SIG-M5 treated with dmso at 0.1 percent for 504 hours (cell line): Measurements from ENCODE around the gene TSEN2.

Source experiments
- DNase-seq: peaks from one replicate; lab custom pipeline; 2025; ENCODE audit not compliant: unreplicated experiment; lab: John Stamatoyannopoulos, UW

The TSEN2 gene

GRCh38 chr3:12545473-12545791 lies 61.2 kb downstream of the TSEN2 start, which contains the start of gene MKRN2OS:
MKRN2OS (minus strand) TSS chr3:12545499; CDS start chr3:12545464, 35 bp downstream.
- peak; percentile 58 for DNase-seq

DNA sequence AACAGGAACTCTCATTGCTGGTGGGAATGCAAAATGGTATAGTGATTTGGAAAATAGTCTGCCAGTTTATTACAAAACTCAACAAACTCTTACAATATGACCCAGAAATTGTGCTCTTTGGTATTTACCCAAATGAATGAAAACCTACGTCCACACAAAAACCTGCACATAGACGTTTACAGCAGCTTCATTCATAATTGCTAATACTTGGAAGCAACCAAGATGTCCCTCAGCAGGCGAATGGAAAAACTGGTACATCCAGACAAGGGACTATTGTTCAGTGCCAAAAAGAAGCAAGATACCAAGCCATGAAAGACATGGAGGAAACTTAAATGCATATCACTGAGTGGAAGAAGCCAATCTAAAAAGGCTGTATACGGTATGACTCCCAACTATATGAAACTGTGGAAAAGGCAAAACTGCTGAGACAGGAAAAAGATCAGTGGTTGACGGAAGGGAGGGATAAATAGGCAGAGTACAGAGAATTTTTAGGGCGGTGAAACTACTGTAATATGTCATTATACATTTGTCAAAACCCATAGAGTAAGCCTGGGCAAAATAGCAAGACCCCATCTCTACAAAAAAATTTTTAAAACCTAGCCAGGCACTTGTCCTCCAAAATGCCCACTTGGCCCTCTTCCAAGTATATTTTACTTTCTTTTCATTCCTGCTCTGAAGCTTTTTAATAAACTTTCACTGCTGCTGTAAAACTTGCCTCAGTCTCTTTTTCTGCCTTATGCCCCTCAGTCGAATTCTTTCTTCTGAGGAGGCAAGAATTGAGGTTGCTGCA lies 65.9 kb downstream of the TSEN2 start:
- no peak for DNase-seq

GRCh38 chr3:12553921-12554391 lies 69.7 kb downstream of the TSEN2 start:
- DNase-seq: no peak

GRCh38 chr3:12556314-12556689 lies 72.0 kb downstream of the TSEN2 start:
- no peak for DNase-seq

DNA sequence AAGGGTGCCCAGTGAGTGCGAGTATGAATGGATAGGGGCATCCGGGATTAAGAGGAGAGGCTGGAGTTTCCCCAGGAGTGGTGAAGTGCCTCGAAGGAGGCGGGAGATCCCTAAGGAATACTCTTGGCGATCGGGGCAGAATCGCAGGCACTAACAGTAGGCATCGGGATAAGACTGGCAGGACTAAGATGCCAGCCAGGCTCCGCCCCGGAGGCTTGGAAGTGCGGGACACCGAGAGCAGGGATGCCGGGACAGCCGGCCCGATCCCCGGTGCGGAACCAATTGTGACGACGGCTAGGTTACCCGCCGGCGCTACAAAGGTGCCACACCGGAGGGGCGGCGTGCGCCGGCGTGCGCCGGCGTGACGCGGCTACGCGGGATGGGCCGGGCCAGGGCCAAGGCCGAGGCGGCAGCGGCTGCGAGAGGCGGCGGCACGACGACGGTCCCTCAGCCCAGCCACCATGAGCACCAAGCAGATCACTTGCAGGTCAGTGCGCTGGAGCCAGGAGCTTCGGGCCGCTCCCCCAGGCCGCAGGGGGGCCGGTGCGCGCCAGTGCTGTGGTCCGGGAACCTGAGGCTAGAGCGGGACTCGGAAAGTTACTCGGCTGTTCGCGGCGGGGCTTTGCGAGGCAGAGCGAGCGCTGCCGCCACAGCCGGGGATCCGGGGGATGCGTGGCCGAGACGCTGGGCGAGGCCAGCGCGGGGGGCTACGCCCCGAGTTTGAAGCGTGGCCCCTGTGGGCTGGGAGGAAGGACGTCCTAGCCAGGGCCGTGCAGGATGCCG lies 72.6 kb downstream of the TSEN2 start, which contains the start of gene MKRN2:
Gene MKRN2, plus strand, starts transcription at position 398 of the 783 bp plus-strand sequence. Its CDS starts 64 bp downstream, at position 462.
- DNase-seq: peak; percentile 83

DNA sequence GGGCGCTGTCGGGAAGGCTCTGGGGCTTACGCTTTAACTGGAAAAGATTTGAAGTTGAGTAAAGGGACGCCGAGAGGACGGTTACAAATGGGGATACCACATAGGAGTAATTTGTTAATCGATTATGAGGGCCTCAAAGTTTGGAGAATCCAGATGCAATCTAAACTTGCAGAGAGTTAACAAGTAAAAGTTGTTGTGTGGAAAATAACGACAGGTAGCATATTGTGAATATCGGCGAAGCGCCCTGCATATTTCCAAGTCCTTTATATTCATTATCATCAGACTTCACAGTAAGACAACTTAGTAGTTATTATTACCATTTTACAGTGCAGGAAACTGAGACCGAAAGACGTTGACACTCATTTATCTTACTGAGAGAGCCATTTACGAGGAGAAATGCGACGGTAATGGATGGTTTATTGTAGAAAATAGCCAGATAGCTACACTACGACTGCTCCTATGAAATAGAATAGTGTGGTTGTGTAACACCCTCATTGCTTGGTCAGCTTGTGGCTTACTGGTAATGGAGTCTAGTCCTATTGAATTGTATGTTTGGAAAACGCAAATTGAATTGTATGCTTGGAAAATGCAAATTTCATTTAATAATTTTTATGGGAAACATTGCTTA lies 73.3 kb downstream of the TSEN2 start:
- DNase-seq: peak; percentile 68

DNA sequence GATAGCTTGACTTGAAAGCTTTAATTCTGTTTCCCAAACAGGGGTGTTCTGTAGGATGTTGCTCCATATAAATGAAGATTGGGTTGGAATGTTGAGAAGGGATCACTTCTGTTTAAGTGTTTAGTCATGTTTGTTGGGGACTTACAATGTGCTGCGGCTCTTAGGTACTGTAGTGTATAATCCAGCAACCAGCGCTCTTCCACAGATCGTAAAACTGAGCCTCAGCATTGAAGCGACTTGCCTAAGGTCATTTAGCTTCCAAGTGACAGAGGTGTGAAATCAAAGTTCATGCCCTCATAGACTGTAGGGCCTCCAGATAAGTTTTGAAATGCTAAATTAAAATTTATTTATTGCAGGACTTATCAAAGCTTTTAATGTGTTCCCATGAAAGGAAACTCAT lies 74.4 kb downstream of the TSEN2 start:
- no peak for DNase-seq

- no peak for DNase-seq
Observed at GRCh38 chr3:12559520-12559919, 75.2 kb downstream of the TSEN2 start.

DNA sequence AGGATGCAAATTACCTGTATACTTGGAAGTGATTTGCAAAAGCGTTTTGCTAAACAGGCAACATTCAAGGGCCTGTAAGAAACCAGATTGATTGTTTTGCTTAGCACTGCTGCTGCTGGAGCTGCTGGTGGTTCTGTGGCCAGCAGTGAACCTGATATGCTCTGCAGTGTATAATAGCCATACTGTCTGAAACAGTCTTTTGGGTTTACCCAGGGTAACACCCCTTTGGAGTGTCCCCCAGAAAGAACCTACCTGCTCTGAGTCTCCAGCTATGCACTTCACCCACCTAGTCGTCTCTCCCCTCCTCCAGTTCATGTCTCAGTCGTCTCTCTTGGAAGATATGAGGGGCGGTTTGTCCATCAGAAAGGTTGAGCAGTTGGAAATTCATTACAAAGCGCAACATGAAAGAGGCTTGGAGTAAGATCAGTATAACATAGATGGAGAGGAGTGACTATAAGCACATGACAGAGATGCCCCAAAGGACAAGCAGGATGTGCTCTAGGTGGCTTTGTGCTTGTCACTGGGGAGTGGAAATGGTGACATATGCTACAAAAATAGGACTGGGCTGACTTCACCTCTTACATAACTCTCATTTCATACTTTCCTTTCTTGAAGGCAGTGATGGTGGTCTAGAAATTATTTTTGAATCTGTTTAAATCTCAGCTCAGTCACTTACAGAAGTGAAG lies 76.4 kb downstream of the TSEN2 start:
- DNase-seq: peak; percentile 82

DNA sequence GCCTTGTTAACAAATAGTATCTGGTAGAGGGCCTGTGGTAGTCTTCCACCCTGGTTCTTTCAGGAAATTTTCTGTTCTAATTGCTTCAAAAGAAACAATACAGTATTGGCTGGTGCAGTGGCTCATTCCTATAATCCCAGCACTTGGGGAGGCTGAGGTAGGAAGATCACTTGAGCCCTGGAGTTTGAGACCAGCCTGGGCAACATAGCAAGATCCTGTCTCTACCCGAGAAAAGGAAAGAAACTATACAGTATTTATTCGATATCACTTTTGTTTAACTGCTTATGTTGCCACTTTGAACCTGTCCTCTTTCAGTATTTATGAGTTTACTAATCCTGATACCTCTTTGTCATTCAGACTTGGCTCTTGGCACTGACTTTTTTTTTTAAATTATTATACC lies 77.1 kb downstream of the TSEN2 start:
- DNase-seq: no peak

DNA sequence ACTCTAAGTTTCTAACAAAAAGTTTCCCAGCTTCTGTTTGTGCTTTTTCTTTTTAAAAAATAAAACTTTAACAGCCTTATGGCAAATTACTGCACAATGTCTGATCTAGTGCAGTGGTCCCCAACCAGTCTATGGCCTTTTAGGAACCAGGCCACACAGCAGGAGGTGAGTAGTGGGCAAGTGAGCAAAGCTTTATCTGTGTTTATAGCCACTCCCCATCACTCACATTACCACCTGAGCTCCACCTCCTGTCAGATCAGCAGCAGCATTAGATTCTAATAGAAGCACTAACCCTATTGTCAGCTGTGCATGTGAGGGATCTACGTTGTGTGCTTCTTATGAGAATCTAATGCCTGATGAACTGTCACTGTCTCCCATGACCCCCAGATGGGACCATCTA lies 78.2 kb downstream of the TSEN2 start:
- no peak for DNase-seq

DNA sequence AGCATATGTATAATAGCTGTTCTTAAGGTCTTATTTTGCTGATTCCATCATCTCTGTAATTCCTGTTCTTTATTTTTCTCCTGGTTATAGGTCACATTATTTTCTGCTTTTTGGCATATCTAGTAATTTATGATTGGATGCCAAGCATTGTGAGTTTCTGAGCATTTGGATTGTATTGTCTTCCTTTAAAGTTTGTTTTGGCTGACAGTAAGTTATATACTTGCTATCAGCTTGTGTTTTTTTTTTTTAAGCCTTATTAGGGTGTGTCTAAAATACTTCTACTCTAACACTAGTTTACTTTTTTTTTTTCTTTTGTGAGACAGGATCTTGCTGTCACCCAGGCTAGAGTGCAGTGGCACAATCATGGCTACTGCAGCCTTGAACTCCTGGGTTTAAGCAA lies 82.7 kb downstream of the TSEN2 start:
- no peak for DNase-seq

DNA sequence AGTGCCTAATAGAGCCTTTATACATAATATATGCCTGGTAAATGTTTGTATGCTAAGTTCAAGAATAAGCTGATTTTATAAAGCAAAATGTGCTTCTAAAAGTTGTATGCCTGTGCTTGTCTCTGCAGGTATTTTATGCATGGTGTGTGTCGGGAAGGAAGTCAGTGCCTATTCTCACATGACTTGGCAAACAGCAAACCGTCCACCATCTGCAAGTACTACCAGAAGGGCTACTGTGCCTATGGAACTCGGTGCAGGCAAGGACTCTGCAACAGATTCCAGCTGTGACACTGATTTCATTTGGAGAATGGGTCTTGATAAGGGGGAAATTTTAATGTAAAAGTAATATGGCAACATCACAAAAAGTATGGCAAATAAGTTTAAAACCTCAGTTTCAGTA lies 84.5 kb downstream of the TSEN2 start:
- no peak for DNase-seq

- no peak for DNase-seq
Observed at GRCh38 chr3:12569836-12570235, 85.6 kb downstream of the TSEN2 start.

DNA sequence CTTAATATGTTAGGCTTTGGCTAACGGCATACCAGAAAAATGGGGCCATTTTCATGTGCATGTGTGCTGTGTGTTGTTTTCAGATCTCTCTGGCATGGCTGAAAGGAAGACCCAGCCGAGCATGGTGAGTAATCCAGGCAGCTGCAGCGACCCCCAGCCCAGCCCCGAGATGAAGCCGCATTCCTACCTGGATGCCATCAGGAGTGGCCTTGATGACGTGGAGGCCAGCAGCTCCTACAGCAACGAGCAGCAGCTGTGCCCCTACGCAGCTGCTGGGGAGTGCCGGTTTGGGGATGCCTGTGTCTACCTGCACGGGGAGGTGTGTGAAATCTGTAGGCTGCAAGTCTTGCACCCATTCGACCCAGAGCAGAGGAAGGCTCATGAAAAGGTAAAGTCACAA lies 87.7 kb downstream of the TSEN2 start:
- no peak for DNase-seq

- no peak for DNase-seq
Observed at GRCh38 chr3:12574131-12574530, 89.9 kb downstream of the TSEN2 start.

GRCh38 chr3:12574661-12575060 lies 90.4 kb downstream of the TSEN2 start:
- DNase-seq: no peak

- no peak for DNase-seq
Observed at GRCh38 chr3:12577379-12577778, 93.1 kb downstream of the TSEN2 start.

GRCh38 chr3:12578742-12579141 lies 94.5 kb downstream of the TSEN2 start:
- no peak for DNase-seq

DNA sequence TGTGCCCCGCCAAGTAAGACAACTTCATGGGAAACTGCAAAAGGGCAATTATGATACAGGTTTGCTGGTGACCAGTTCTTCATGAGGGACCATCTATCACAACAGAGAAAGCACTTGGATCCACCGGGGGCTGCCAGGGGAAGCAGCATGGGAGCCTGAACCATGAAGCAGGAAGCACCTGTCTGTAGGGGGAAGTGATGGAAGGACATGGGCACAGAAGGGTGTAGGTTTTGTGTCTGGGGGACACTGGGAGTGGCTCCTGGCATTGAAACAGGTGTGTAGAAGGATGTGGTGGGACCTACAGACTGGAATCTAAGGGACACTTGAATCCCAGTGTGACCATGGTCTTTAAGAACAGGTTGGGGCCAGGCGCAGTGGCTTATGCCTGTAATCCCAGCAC lies 95.2 kb downstream of the TSEN2 start:
- DNase-seq: no peak

GRCh38 chr3:12579905-12580304 lies 95.6 kb downstream of the TSEN2 start:
- no peak for DNase-seq
